Activated CD4-positive, alpha-beta T cell treated with anti-CD3 and anti-CD28 coated beads, Interleukin-2, Interleukin-6, amounts not matched to agents 100 ng/mL and 50 ng/mL, durations not matched to agents 16 hours and 8 hours (primary cell): ENCODE data around the gene CCDC15.

Experiments
- DNase-seq: peaks from one replicate; pipeline ENCODE4 v3.0.0-alpha.2; 2020

CCDC15 gene

GRCh38 chr11:125069008-125069407 lies 115.0 kb downstream of the CCDC15 start:
- DNase-seq = no peak

GRCh38 chr11:125069796-125070195 lies 115.8 kb downstream of the CCDC15 start:
- no peak for DNase-seq

GRCh38 chr11:125070699-125071254 lies 116.8 kb downstream of the CCDC15 start:
- peak; percentile 38 for DNase-seq

DNA sequence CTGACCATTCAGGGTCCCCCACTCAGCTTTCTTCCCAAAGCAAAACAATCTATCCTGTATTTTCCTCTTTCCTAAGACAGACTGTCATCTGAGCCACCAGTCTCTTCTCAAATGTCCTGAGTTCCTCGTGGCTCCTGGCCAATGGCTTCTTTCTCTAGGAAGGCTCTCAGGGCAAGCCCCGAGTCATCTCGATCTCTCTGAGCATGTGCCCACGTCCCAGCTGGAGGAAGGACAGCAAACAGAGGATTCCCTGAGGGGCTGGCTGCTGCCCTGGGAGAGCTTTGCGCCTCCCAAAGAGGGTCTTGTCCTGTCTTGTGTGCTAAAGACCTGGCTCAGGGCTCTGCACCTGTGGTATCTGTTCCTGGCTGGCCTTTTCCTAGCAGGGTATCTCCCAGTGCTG lies 117.4 kb downstream of the CCDC15 start:
- DNase-seq = no peak

DNA sequence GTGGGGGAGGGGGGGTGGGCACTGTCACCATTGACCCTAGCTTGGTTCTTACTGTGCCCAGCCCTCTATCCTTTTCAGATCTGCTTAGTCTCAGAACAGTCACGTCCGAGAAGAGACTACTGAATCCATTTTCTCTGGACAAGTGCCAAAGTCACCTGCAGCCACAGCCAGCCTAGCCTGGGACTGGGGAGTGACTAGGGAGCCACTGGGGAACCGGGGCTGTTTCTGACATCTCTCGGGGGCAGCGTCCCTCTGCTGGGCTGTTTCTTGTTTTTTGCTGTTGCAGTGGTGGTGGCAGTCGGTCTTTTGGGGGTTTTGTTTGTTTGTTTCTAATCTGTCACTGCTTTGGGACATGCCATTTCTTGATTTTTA lies 117.8 kb downstream of the CCDC15 start:
- no peak for DNase-seq

DNA sequence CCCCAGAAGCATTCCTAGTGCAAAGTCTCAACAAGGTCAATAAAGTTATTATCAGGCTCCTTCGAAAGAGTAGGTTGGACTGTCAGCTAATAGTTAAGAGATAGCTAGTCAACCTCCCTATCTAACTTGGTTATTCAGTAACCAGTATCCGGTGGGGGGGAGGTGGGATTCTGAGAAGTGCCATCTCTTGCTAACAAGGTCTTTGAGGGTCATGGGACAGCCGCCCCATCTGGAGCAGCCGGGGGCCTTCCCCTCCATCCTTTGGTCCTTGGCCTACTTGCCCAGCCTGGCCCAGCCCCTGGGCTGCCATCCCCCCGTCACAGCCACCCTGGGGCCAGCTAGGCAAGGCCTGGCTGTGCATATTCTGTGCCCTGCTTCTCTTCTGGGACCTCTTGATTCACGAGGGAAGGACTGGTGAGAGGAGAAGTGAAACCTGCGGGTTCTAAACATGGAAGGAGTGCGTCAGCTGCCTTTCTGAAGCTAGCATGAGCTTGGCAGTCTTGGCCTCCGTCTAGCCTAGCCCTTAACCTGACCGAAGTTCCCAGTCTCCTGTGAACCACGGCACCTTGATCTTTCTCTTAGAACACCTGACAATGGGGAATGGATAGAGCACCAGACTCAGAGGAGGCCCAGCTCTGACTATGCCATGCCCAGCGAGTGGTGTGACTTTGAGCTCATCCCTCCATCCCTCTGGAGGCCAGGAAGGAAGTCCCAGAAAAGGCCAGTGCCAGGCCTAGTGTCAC lies 118.4 kb downstream of the CCDC15 start:
- DNase-seq = no peak

- no peak for DNase-seq
Observed at GRCh38 chr11:125072961-125073590, 119.1 kb downstream of the CCDC15 start.

DNA sequence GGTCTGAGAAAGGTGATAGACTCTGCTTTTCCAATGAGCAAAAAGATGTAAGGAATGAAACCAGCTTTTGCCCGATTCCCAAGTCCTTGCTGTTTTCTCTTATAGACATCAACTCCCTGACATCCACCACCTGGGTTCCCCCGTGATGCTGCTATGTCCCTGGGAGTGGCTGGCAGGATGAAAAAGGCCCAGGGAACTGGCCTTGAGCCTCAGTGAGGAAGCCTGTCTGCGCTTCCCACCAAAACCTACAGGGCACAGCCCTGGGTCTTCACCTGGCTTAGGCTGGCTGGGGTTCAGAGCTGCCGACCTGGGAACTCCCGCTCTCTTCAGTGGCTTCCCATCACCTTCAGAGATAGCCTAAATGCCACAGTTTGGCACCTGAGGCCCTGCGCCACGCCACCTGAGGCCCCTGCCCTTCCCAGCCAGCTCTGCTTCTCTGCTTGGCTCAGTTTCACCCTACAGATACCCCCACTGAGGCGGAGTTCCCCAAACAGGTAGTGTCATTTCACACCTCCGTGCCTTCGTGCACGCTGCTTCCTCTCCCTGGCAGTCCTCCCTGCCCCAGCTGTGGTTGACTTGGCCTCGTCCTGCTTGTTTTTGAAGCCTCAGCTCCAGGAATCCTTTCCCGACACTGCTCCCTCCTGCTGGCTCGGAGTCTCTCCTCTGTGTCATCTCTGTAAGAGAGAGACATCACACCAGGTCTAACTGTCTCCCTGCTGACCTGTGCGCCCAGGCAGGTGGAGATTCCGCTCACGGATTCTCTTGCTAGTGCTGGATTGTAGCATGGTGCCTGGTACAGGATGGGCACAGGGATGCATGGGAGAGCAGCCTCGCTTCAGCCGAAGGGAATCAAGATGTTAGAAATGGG lies 119.8 kb downstream of the CCDC15 start:
- DNase-seq = no peak

GRCh38 chr11:125074511-125075241 lies 120.7 kb downstream of the CCDC15 start:
- no peak for DNase-seq

GRCh38 chr11:125075242-125075625 lies 121.2 kb downstream of the CCDC15 start:
- no peak for DNase-seq

- no peak for DNase-seq
Observed at GRCh38 chr11:125075900-125076317, 121.9 kb downstream of the CCDC15 start.

DNA sequence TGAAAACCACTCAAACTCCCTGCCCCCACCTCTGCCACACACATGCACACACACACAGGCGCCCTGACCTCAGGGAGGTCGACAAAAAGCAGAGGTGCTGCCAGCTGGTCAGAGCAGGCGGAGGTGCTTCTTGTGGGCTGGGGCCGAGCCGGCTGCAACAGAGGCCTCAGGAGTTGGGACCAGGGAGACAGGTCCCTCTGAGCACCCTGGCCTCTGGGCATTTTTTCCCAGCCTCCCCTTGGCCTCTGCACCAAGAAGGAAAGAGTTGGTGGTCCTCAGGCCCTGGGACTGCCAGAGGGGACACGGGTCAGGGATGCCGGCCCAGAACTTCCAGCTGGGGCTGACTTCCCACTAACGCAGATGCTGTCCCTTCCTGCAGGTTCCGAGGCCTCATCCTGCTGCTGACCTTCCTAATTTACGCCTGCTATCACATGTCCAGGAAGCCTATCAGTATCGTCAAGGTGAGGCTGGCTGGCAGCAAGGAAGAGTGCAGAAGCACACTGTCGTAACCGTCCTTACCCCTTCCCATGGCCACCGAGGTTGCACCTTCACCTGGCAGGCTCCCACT lies 122.5 kb downstream of the CCDC15 start:
- no peak for DNase-seq

- DNase-seq = no peak
Observed at GRCh38 chr11:125078016-125078415, 124.0 kb downstream of the CCDC15 start.

DNA sequence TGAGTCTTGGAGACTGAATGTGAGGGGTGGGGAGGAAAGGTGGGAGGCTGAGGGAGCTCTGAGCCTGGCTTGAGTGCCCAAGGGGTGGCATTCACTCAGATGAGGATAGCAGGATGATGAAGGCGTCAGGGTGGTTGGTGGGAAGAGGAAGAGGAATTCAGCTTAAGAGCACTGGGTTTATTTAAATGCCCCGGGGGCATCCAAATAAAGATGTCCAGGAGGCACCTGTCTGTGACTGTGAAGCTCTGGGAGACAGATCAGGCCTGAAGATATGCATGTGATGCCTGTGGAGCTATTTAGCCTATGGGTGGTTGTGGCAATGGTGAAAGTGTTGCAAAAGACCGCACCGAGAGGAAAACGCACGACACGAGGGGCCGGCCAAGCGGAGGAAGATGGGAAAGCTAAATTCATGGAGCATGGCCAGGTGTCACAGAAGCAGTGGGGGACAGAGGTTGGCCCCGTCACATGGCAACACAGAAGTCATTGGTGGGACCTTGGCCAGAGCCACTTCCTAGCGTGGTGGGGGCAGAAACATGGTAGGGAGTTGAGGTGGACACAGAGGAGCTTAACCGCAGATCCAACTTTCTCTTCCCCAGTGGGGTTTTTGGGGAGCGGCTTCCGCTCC lies 124.6 kb downstream of the CCDC15 start:
- DNase-seq = no peak

GRCh38 chr11:125079151-125079877 lies 125.3 kb downstream of the CCDC15 start:
- no peak for DNase-seq

GRCh38 chr11:125079878-125080530 lies 126.0 kb downstream of the CCDC15 start:
- no peak for DNase-seq

DNA sequence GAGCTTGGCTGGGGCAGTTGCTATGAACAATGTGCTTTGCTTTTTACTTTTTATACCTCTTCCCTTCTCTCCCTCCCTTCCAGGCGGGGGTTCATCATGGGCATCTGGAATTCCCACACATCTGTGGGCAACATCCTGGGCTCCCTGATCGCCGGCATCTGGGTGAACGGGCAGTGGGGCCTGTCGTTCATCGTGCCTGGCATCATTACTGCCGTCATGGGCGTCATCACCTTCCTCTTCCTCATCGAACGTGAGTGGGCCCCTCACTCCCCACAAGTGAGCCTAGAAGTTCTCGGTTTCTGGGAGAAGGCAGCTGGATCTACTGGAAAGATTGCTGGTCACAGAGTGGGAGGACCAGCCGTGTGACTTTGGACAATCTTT lies 126.5 kb downstream of the CCDC15 start:
- DNase-seq = no peak

DNA sequence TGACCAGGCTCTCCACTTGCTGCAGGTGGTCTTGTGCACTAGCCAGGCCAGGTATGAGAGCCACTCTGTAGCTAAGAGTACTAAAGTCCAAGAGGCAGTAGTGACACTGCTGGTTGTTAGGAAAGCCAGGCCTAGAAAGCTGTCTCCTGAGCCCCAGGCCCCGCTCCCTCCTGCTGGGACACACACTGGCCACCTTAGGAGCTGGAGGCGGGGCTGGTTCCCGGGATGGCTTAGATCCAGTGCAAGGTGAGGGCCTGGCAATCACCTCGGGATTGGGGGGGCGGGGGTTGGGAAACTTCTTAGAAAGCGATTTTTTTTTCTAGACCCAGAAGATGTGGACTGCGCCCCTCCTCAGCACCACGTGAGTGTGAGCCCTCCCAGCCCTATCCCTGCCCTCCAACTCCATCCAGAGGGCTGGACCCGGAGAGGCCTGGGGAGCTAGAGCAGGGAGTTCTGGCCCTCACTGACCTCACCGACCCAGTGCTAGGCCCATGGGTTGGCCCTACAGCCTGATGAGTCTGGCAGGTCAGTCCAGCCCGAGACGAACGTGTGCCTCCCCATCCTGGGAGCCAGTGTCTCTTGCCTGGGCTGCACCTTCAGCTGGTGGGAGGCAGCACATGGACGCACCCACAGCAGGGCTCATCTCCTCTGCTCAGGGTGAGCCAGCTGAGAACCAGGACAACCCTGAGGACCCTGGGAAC lies 127.2 kb downstream of the CCDC15 start:
- DNase-seq = no peak

- DNase-seq = no peak
Observed at GRCh38 chr11:125082040-125082439, 128.0 kb downstream of the CCDC15 start.
